NCI-H82 treated with DMSO at 0.1 percent for 48 hours (cell line): ENCODE results near the gene SPATA6.

ENCODE experiments used
- DNase-seq: peaks from one replicate; lab custom pipeline; 2025; ENCODE audit not compliant: unreplicated experiment; lab: John Stamatoyannopoulos, UW

SPATA6 gene

DNA sequence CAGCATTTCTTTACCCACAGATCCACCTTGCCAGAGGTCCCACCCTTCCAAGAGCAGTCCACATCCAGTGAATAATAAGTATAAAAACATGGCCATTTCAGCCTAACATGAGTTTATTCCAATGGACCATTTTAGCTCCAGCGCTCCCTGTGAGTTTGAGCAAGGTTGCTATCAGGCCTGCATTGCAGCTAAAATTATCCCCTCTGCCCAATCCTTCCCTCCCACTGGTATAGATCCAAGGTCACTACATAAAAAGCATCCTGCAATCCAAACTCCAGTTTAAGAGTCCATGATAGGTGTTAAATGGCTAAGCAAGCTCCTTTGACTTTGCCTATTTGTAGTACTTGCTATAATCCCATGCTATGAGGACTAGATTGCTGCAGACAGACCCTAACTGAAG is 213.9 kb downstream of the SPATA6 start:
- no peak for DNase-seq

DNA sequence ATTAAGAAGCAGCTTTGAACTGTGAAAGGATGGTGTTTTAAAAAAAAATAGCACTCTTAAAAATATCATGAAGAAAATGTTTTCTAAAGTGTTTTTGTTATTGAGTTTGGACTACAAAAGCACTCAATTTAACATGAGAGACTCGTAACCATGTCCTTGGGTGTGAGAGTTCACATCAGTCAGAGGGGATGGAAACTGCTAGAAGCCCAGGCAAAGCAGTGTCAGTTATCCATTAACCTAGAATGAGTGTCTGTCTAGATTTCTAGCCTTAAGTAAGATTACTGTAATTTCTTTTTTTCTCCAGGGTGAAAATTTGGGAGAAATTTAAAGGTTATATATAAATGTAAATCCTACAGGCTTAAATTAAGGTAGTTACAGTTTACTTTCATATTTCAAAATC is 217.8 kb downstream of the SPATA6 start:
- DNase-seq = no peak

DNA sequence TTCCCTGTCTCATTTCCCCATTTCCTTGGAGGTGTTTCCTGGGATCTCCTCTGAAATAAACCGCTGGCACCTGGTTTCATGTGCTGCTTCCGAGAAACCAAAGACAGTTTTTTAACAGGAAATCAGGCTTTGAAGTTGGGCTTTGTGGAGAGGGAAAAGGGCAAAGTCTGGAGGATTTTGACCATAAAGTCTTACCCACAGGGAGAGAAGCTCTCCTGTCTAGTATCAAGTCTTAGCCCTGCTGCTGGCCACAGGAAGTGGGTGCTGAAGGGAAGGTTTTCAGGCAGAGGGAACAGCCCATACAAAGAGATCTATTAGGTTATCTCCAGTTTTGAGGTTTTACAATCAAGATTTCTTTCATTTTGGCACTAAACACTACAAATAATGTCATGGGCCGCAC is 220.2 kb downstream of the SPATA6 start:
- DNase-seq = no peak

DNA sequence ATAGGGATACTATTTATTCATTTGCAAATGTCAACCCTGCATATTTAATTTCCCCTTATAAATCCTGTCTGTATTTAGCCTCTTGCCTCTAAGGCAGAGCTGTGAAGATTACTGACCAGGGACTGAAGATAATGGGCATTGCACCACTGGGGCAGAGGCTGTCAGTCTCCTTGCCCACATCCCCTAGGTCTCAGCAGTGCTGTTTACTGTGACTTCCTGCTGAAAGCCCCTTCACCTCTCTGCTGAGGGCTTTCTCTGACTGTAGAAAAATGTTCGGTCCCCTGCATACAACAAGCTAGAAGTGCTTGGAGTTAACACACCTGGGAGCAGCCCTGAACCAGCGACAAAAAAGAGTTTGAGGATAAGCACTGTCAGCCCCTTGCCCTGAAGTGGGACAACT is 220.7 kb downstream of the SPATA6 start:
- DNase-seq = no peak

DNA sequence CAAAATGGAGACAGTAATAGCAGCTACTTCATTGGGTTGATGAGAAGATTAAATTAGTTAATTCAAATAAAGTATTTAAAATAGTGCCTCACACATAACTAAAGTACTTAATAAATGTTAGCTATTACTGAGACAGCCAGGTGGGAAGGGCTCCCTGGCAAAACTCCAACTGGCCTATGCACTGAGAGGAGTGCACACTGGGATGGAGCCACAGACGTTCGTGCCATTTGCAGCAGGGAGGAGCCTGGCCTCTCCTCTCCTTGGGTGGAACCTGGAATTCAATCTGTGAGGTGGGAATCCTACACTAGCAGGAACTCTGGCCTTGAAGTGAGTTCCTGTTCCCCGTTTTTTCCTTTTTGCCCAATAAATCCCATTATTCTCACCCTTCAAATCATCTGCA is 221.4 kb downstream of the SPATA6 start:
- no peak for DNase-seq

DNA sequence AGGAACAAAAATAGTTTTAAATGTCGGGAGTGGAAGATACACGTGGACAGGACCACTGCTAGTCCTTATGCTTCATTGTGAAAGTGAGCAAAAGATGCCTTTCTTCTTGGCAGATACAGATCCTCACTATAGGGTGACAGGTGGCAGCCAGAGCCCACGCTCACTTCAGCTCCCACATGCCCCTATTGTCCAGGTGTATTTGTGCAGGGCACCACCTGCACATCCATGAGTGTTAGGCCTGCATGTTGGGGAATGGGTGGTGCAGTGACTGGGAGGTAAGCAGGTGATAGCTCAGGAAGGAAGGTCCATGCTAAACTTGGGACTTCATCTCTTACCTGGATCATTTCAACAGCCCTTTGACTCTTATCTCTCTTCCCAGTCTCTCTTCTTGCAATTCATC is 222.1 kb downstream of the SPATA6 start:
- DNase-seq = no peak

DNA sequence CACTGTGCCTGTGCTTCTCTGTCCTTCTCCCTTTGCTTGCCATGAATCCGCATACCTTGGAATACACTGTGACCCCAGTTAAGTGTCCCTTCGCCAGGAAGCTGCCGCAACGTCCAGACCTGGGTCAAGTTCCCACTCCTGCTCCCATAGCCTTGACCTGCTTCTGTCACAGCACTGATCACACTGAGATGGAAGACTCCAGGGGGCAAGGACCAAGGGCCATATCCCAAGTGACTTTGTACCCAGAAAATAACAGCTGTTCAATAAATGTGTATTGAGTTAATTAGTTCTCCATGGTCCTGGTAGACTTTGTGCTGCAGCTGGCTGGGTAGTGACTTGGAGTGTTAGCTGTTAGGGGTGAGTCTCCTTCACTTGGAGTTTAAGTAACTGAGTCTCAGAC is 223.6 kb downstream of the SPATA6 start:
- no peak for DNase-seq

- no peak for DNase-seq
Measured at GRCh38 chr1:48246727-48247126, 225.3 kb downstream of the SPATA6 start.
